GM19193 (cell line): Measurements from ENCODE around the gene FAM216B.

Experiments used
- POLR2A ChIP-seq: IDR thresholded peaks from 4 replicates; pipeline ENCODE4 v1.6.1; 2011; ENCODE audit not compliant: insufficient read depth, insufficient read length; ENCODE audit errors: extremely low read depth

Gene FAM216B

GRCh38 chr13:42781352-42781751 is at the start of gene FAM216B:
TSS of gene FAM216B (plus strand) at chr13:42781584. CDS start at chr13:42784068, 2,484 bp downstream.
- no peak for TF ChIP-seq POLR2A

DNA sequence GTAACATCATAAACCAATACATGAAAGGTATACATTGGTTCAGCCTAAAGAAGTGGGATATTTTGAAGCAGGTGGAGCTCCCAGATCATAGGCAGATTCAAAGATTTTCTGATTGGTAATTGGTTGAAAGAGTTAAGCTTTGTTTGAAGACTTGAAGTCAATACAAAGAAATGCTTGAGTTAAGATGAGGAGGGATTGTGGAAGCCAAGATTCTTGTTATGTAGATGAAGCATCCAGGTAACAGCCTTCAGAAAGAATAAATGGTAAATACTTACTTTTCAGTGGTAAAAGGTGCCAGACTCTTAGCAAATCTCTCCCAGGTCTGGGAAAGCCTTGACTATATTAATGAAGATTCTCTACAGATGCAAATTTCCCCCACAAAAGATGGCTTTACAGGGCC is 49.3 kb upstream of the FAM216B start:
- no peak for TF ChIP-seq POLR2A

DNA sequence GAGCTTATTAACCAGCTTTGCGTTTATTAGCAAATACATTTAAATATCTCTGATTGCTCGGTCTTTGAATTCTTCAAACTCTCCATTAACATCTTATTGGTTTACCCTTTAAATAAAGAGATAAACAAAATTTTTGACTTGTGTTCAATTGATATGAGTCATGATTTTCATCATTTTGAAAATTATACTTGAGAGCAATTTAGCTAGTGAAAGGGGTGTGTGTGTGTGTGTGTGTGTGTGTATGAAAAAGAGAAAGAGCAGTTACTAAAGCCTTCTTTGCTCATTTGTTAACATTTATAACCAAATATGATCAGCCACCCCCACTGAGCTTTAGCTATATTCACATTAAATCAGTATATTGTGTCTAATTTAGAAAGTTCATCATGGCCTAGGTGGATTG is 48.3 kb upstream of the FAM216B start:
- TF ChIP-seq POLR2A = no peak

DNA sequence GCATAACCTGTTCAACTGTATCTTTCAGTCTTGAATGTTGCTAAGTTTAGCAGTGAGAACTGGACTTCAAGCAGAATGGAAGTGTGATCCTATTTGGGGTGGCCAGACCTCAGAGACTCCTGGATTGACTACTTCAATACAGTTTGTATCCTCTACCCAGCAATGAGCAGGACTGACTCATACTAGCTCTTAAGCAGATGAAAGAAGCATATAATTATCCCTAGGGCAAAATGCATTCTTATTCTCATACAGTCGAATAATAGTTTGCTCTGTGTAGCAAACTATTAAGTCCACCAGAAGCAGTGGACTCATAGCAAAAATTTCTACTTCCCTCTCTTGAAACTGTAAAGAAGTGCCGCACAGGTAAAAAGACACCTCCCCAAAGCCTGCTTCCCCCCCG is 46.4 kb upstream of the FAM216B start:
- TF ChIP-seq POLR2A = no peak

- TF ChIP-seq POLR2A = no peak
These were observed 40.6 kb upstream of the FAM216B start for GRCh38 chr13:42740753-42741152.

- TF ChIP-seq POLR2A = no peak
These were observed 39.5 kb upstream of the FAM216B start for GRCh38 chr13:42741914-42742313.

DNA sequence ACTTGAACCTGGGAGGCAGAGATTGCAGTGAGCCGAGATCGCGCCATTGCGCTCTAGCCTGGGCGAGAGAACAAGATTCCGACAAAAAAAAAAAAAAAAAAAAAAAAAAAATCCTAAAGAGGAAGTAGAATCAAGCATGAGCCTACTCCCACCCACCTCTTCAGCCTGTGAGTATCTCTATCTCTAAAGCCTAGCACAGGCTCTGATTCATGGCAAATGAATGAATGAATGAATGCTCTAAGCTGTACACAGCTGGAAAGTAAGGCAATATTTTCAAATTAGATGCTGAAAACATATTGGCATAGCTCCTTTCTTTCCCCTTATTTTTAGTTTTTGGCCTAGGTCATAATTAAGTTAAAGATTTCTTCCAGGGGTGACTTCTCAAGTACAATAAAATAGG is 35.7 kb upstream of the FAM216B start:
- TF ChIP-seq POLR2A = no peak

DNA sequence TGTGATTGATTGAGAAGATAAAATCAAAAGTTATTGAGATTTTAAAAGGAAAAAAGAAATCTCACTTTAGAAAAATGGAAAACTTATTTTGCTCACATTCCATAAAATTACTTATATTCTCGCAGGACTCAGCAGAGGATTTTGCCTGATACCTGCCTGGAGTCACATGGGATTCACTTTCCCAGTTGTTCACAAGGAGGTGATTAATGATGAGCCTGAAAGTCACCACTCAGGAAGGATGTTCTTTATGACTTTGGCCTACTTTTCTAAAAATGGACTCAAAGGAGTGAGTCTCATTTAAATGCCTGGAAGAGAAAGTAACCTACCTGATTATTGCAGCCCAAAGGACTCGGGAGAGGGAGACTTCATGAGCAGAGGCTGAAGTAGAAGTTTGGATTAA is 34.5 kb upstream of the FAM216B start:
- TF ChIP-seq POLR2A = no peak

- TF ChIP-seq POLR2A = no peak
These were observed 33.9 kb upstream of the FAM216B start for GRCh38 chr13:42747399-42747873.

DNA sequence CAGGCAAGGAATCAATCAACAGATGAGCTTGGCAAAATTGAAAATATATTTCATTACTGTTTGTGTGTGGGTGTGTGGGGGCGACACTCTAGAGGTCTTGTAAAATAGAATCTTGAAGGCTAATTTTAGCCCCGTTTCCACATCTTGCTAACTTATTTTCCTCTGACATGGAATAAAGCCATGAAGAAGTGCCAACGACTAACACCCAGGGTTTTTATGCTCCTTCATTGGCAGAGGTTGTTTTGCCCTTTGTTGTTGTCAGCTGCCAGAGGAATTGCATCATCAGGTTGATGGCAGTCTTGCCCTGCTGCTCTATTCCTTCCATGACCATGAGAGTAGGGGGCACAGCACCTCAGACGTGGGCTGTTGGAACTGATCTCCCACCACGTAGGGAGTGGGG is 30.6 kb upstream of the FAM216B start:
- TF ChIP-seq POLR2A = no peak

DNA sequence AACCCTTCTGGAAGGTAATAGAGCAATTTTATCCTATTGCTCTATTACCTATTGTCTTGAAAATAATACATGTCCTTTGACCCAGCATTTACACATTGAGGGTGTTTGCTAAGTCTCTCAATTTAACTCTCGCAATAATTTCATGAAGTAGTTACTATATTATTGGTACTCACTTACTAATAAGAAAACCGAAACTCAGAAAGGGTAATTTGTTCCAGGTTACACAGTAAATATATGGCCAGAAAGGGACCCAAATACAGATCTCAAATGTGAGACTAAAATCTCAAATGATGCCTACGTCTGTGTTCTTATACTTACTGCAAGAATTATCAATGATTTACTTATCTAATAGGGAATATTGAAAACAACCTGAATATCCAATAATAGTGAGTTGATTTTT is 29.7 kb upstream of the FAM216B start:
- TF ChIP-seq POLR2A = no peak

DNA sequence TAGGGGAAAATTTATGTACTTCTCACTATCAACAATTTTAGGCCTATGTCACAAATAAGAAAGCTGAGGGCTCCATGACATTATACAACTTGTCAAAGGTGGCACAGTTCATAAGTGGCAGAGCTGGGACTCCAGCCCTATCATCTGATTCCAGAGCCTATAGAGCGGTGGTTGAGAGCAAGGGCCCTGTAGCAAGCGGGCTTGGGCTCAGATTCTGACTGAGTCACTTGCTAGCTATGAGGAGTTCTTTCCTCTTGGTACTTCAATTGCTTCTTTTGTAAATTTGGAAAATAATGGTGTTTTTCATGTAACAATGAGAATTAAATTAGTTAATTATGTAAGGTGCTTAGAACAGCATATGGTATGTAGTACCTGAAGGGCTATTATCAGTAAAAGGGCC is 28.7 kb upstream of the FAM216B start:
- no peak for TF ChIP-seq POLR2A

- TF ChIP-seq POLR2A = no peak
These were observed 27.7 kb upstream of the FAM216B start for GRCh38 chr13:42753697-42754096.

DNA sequence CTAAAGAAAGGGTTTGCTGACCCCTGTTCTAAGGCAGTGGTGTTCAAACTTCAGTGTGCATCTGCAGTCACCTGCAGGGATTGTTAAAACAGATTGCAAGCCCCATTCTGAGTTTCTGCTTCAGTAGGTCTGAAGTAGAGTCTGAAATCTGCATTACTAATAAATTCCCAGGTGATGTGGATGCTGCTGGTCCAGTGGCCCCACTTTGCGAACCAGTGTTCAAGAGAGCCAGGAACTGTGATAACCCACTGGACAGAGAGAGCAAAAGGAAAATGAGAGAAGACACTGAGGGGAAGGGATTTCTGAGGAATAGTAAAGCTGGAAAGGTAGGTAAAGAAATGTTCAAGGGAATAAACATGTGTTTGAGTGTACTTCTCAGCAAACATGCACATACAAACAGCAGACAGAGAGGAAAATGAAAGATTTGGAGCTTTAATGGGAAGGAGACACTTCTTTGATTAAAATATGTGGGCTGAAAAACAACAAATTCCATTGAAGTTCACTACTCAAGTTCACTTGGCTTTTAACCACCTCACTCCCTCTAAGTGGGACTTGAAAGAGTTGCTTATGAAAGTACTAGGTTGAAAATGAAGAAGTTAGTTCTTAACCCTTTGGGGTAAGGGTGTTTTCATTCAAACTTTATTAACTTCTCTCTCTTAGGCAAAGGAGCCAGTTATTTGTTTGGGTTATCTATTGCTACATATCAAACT is 26.4 kb upstream of the FAM216B start:
- no peak for TF ChIP-seq POLR2A

- TF ChIP-seq POLR2A = no peak
These were observed 23.5 kb upstream of the FAM216B start for GRCh38 chr13:42757678-42758420.

DNA sequence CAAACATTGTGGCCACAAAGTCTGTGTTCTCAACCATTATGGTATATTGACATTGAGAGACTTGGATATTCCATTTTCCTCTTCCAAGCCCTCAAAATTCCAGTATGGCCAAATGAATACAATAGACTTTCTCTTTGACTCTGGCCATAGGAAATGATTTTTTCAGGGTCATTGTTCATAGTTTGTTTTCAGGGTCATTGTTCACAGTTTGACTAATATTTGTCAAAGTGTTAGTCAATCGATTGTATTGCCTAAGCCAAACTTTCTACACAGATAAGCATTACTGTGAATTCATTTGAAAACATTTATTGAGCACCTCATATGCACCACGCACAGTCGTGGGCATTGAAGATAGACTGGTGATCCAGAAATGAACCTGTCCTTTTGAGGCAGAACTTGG is 22.9 kb upstream of the FAM216B start:
- TF ChIP-seq POLR2A = no peak

DNA sequence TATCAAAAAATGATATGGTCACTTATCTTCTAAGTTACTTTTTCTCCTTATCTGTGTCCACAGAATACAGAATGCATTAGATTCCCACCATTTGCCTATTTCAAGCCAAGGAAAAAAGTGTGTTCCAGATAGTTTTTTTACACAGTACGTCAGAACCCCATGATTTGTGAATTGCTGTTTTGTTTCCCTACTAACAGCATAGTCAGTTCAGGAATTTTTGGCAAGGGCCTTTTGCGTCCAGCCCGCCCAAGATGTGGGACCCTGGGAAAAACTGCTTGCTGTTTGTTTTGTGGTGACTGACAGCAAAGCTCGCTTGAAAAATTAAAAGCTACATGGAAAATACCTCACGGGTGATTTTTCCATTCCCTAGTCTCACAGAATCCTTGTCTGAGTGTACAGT is 20.4 kb upstream of the FAM216B start:
- no peak for TF ChIP-seq POLR2A

GRCh38 chr13:42762251-42762650 is 19.1 kb upstream of the FAM216B start:
- no peak for TF ChIP-seq POLR2A
